Upper lobe of left lung (tissue), 6 donors: ENCODE results near the gene CAPZB. TPM values are rescaled to one million over a fixed set of nuclear protein-coding genes. Genes with fewer than 3 reads are reported as not detected.

Experiments used
- ATAC-seq, 2 donors: fragments of 200-7000 bp; cut with Tn5 transposase; one replicate each; pipeline ENCODE4 v1.9.1; 2022; ENCODE audit warnings: mild to moderate bottlenecking in 2 of 2, moderate library complexity in 2 of 2; ENCODE audit not compliant: low FRiP score in 2 of 2
- DNase-seq, 2 donors: peaks; one replicate each; pipeline ENCODE4 v3.0.0-alpha.2; 2019 to 2020
- H3K27ac ChIP-seq, 4 donors: fragments of 200-600 bp; sonication (generic); one replicate each; pipeline ENCODE4 v1.5.1; 2016 to 2019
- H3K27me3 ChIP-seq, 4 donors: fragments of 200-600 bp; sonication (generic); one replicate each; pipeline ENCODE4 v1.5.1; 2017 to 2019
- H3K36me3 ChIP-seq, 4 donors: fragments of 200-600 bp; sonication (generic); one replicate each; pipeline ENCODE4 v1.5.1; 2016 to 2019
- H3K4me1 ChIP-seq, 4 donors: fragments of 200-600 bp; sonication (generic); one replicate each; pipeline ENCODE4 v1.5.1; 2018 to 2019
- H3K4me3 ChIP-seq, 4 donors: fragments of 200-600 bp; sonication (generic); one replicate each; pipeline ENCODE4 v1.5.1; 2017 to 2019; ENCODE audit warnings: mild to moderate bottlenecking in 2 of 4, moderate library complexity in 1 of 4
- H3K9me3 ChIP-seq, 4 donors: fragments of 200-600 bp; sonication (generic); one replicate each; pipeline ENCODE4 v1.5.1; 2018 to 2019
- CTCF ChIP-seq, 6 experiments: fragments of 450-650 bp in 4 of 6; fragments of 200-600 bp in 2 of 6; sonication (generic) in 2 of 6; IDR thresholded peaks; one replicate each; pipeline ENCODE4 v1.5.1; 2016 to 2019; ENCODE audit warnings: antibody characterized with exemption in 6 of 6
- EP300 ChIP-seq, 4 donors: sonication (generic); formaldehyde crosslinking; IDR thresholded peaks; one replicate each; pipeline ENCODE4 v1.5.1; 2017; ENCODE audit warnings: antibody characterized with exemption in 4 of 4, control low read depth in 2 of 4
- POLR2A ChIP-seq, 4 donors: fragments of 450-650 bp; IDR thresholded peaks; one replicate each; pipeline ENCODE4 v1.5.1; 2016 to 2017; ENCODE audit warnings: antibody characterized with exemption in 4 of 4, mild to moderate bottlenecking in 2 of 4
- POLR2AphosphoS5 ChIP-seq, 2 donors: sonication (generic); formaldehyde crosslinking; IDR thresholded peaks; one replicate each; pipeline ENCODE4 v1.5.1; 2017; ENCODE audit warnings: antibody characterized with exemption in 2 of 2
- WGBS, 2 donors: methylation state at CpG; one replicate each; pipeline ENCODE4 v1.1.5; 2017 to 2018; 5-methylcytosine and 5-hydroxymethylcytosine counted together
- total RNA-seq, 6 donors: library from RNA; depleted of rRNA in 4 of 6; stranded (reverse); fragments of >200 nt in 4 of 6; gene quantifications; one replicate each; pipeline versions ENCODE4 v1.1.0 to v1.2.1, GENCODE V29; 2016 to 2021
- donor health status: DM: no; HTN: no; CAD: no; lungs with moderate emphysema.
- donor health status: DM: no; HTN: yes; CAD: no; lungs with severe emphysema.

Gene CAPZB
- total RNA-seq, 6 donors from 2014 or later, result 96.4 to 303 (median 144) TPM

DNA sequence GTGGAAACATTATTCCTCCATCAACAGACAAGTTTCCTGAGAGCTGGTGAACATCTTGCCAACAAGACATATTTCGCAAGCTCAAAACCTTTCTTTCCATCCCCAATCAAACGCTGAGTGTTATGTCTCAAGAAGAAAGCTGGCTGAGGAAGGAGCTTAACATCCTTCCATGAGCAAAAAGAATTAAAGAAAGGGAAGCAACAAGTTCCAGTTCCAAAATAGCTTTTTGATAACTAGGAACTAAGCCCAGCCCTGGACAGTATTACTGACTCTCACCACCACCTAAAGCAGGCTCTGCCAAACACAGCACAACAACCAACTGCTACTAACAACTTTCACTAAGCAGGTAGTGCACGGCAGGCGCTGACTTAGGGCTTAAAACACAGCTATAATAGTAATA lies 50.2 kb downstream of the CAPZB start:
- ATAC-seq, result peak in 1 of 2 donors; percentile 39
- 50 to 52% methylated on average over 4 of the region's 4 CpGs for WGBS, 2 donors

DNA sequence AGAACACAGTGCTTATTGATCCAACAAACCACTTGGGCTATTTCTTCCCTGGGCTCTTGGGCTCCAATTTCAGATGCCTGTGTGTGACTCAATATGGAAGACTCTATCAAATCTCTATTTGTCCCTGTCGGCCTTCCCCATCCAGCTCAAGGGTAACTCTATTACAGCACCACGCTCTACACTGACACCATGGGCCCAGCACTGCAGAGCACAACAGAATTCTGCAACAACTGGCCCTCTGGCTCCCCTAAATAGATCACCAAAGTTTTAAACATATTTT lies 51.7 kb downstream of the CAPZB start:
- no peak for TF ChIP-seq POLR2AphosphoS5 (IDR thresholded peaks at IDR 0.05)
- TF ChIP-seq POLR2A (IDR thresholded peaks at IDR 0.05), result no peak
- TF ChIP-seq EP300 (IDR thresholded peaks at IDR 0.05), result no peak
- Histone ChIP-seq H3K9me3 (no peaks in the 10 kb centered on the region), H3K36me3 (no peaks in the 10 kb centered on the region), H3K27ac (peak overlapping the region; percentile 70 to 88 (median 77)), H3K4me3 (no peak overlapping the region), H3K4me1 (peaks cover 76 to 85% (median 77%) of the 10 kb centered on the region in 4 donors), H3K27me3 (no peaks in the 10 kb centered on the region)
- ATAC-seq (no peak), DNase-seq (no peak)
- WGBS, 2 donors, result 77 to 85% methylated on average over 2 of the region's 2 CpGs

More for the DNA sequence above, 50.2 kb downstream of the CAPZB start:
- H3K27ac ChIP-seq, result peak overlapping the region; percentile 70 to 88 (median 77)
- TF ChIP-seq POLR2AphosphoS5 (IDR thresholded peaks at IDR 0.05) (peak in 1 of 2 donors; percentile 6), POLR2A (IDR thresholded peaks at IDR 0.05) (no peak)
- no peaks in the 10 kb centered on the region for H3K27me3 ChIP-seq
- no peaks in the 10 kb centered on the region for H3K9me3 ChIP-seq
- no peak for DNase-seq
- H3K4me1 ChIP-seq, result peaks cover 73 to 85% (median 77%) of the 10 kb centered on the region in 4 donors
- no peaks in the 10 kb centered on the region for H3K36me3 ChIP-seq
- no peak overlapping the region for H3K4me3 ChIP-seq

GRCh38 chr1:19432943-19433718 lies 52.2 kb downstream of the CAPZB start:
- 74 to 75% methylated on average over 15 of the region's 15 CpGs for WGBS, 2 donors
- Histone ChIP-seq H3K4me1 (peaks cover 74 to 81% (median 77%) of the 10 kb centered on the region in 4 donors), H3K27me3 (no peaks in the 10 kb centered on the region), H3K4me3 (no peak overlapping the region), H3K27ac (peak overlapping the region in 3 of 4 donors; percentile 70 to 88 (median 83)), H3K36me3 (no peaks in the 10 kb centered on the region), H3K9me3 (no peaks in the 10 kb centered on the region)
- no peak for TF ChIP-seq POLR2A (IDR thresholded peaks at IDR 0.05)
- TF ChIP-seq POLR2AphosphoS5 (IDR thresholded peaks at IDR 0.05), result peak; percentile 63 to 69
- peak in 2 of 4 donors; percentile 69 to 76 for TF ChIP-seq EP300 (IDR thresholded peaks at IDR 0.05)
- no peak for TF ChIP-seq CTCF (IDR thresholded peaks at IDR 0.05)
- no peak for ATAC-seq
- DNase-seq, result no peak

GRCh38 chr1:19430121-19431068 lies 54.9 kb downstream of the CAPZB start:
- WGBS, 2 donors, result 61 to 72% methylated on average over 14 to 16 of the region's 16 CpGs
- TF ChIP-seq POLR2AphosphoS5 (IDR thresholded peaks at IDR 0.05) (peak in 1 of 2 donors; percentile 29), CTCF (IDR thresholded peaks at IDR 0.05) (no peak)
- Histone ChIP-seq H3K9me3 (no peaks in the 10 kb centered on the region), H3K4me3 (no peak overlapping the region), H3K27ac (peak overlapping the region; percentile 60 to 71 (median 64)), H3K27me3 (no peaks in the 10 kb centered on the region), H3K36me3 (peaks cover 0 to 4% (median 0%) of the 10 kb centered on the region in 4 donors), H3K4me1 (peaks cover 74 to 80% (median 78%) of the 10 kb centered on the region in 4 donors)
- DNase-seq (peak in 1 of 2 donors; percentile 73), ATAC-seq (peak; percentile 67 to 78)

- no peak for DNase-seq
- Histone ChIP-seq H3K27me3 (no peaks in the 10 kb centered on the region), H3K27ac (peak overlapping the region; percentile 60 to 71 (median 64)), H3K4me1 (peaks cover 75 to 80% (median 79%) of the 10 kb centered on the region in 4 donors), H3K36me3 (peaks cover 0 to 4% (median 0%) of the 10 kb centered on the region in 4 donors), H3K4me3 (no peak overlapping the region), H3K9me3 (no peaks in the 10 kb centered on the region)
- 73 to 89% methylated on average over 4 of the region's 4 CpGs for WGBS, 2 donors
- TF ChIP-seq EP300 (IDR thresholded peaks at IDR 0.05) (no peak), CTCF (IDR thresholded peaks at IDR 0.05) (no peak)
- ATAC-seq, result no peak
These were observed 55.7 kb downstream of the CAPZB start for GRCh38 chr1:19429611-19430010.
